HG02870 (cell line): ENCODE results near the gene FAAH2.
"Not testable (repeated sequence)": the region's sequence is repeated elsewhere in the genome, so short reads cannot be mapped to it uniquely, and the experiment has no call there.

Experiments used
- ATAC-seq: cut with Tn5 transposase; IDR thresholded peaks from one replicate; pipeline ENCODE4 v1.9.1; 2021; ENCODE audit warnings: mild to moderate bottlenecking, moderate library complexity; ENCODE audit not compliant: unreplicated experiment

Gene FAAH2

GRCh38 chrX:57379296-57379695 is 92.8 kb downstream of the FAAH2 start:
- no peak for ATAC-seq

- peak; percentile 59 for ATAC-seq
Measured at GRCh38 chrX:57380026-57380796, 93.7 kb downstream of the FAAH2 start.

GRCh38 chrX:57394162-57394561 is 107.7 kb downstream of the FAAH2 start:
- ATAC-seq: not testable (repeated sequence)

- ATAC-seq: not testable (repeated sequence)
Measured at GRCh38 chrX:57403191-57403590, 116.7 kb downstream of the FAAH2 start.

- no peak for ATAC-seq
Measured at GRCh38 chrX:57406149-57406548, 119.6 kb downstream of the FAAH2 start.

GRCh38 chrX:57417827-57418226 is 131.3 kb downstream of the FAAH2 start:
- ATAC-seq: no peak

- ATAC-seq: no peak
Measured at GRCh38 chrX:57422289-57422688, 135.8 kb downstream of the FAAH2 start.

- ATAC-seq: no peak
Measured at GRCh38 chrX:57422790-57423189, 136.3 kb downstream of the FAAH2 start.

GRCh38 chrX:57445076-57445475 is 158.6 kb downstream of the FAAH2 start:
- ATAC-seq: no peak

- ATAC-seq: no peak
Measured at GRCh38 chrX:57445832-57446231, 159.3 kb downstream of the FAAH2 start.

GRCh38 chrX:57447856-57448255 is 161.3 kb downstream of the FAAH2 start:
- no peak for ATAC-seq

- ATAC-seq: no peak
Measured at GRCh38 chrX:57451426-57452020, 165.0 kb downstream of the FAAH2 start.

GRCh38 chrX:57453901-57454300 is 167.4 kb downstream of the FAAH2 start:
- ATAC-seq: peak; percentile 92

GRCh38 chrX:57481514-57481913 is 195.0 kb downstream of the FAAH2 start:
- no peak for ATAC-seq

GRCh38 chrX:57516491-57516890 is 230.0 kb downstream of the FAAH2 start:
- ATAC-seq: no peak

- no peak for ATAC-seq
Measured at GRCh38 chrX:57519578-57520118, 233.1 kb downstream of the FAAH2 start.

GRCh38 chrX:57528670-57529255 is 242.3 kb downstream of the FAAH2 start:
- no peak for ATAC-seq
